SK-N-MC (cell line): Measurements from ENCODE around the gene PCDHGB4.

Experiments used
- EZH2 ChIP-seq: fragments of 200-600 bp; sonication (generic); IDR thresholded peaks from one replicate; pipeline ENCODE4 v1.6.1; 2017; ENCODE audit warnings: antibody characterized with exemption
- POLR2AphosphoS5 ChIP-seq: IDR thresholded peaks from 2 replicates; pipeline ENCODE4 v1.6.1; 2012; ENCODE audit warnings: mild to moderate bottlenecking, low read depth, low read length, borderline replicate concordance

DNA sequence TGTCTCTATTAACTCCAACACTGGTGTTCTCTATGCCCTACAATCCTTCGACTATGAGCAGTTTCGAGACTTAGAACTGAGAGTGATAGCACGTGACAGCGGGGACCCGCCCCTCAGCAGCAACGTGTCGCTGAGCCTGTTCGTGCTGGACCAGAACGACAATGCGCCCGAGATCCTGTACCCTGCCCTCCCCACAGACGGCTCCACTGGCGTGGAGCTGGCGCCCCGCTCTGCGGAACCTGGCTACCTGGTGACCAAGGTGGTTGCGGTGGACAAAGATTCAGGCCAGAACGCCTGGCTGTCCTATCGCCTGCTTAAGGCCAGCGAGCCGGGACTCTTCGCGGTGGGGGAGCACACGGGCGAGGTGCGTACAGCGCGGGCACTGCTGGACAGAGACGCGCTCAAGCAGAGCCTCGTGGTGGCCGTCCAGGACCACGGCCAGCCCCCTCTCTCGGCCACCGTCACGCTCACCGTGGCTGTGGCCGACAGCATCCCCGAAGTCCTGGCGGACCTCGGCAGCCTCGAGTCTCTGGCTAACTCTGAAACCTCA is 35.3 kb downstream of the PCDHGB4 start:
- TF ChIP-seq EZH2 = no peak
- TF ChIP-seq POLR2AphosphoS5 = no peak
